HepG2 (cell line): Measurements from ENCODE around the gene HOXC10.

Experiments
- ATF2 ChIP-seq: sonication (generic); formaldehyde crosslinking; IDR thresholded peaks from 2 replicates; pipeline ENCODE4 v1.4.0; 2020; ENCODE audit warnings: missing genetic modification reagents
- ETS1 ChIP-seq: sonication (generic); formaldehyde crosslinking; IDR thresholded peaks from 2 replicates; pipeline ENCODE4 v1.4.0; 2020; ENCODE audit warnings: missing genetic modification reagents
- EZH2 ChIP-seq: conservative IDR thresholded peaks from 2 replicates; pipeline ENCODE4 v1.6.1; 2012; ENCODE audit warnings: mild to moderate bottlenecking, low read depth, low read length, moderate library complexity
- MEIS2 ChIP-seq: sonication (generic); formaldehyde crosslinking; IDR thresholded peaks from 2 replicates; pipeline ENCODE4 v1.9.0; 2021; ENCODE audit warnings: mild to moderate bottlenecking, missing genetic modification reagents
- NR2F2 ChIP-seq: IDR thresholded peaks from 2 replicates; pipeline ENCODE4 v1.6.1; 2012; ENCODE audit warnings: low read depth, inconsistent platforms, borderline replicate concordance
- PHB2 ChIP-seq: fragments of 450-650 bp; IDR thresholded peaks from 2 replicates; pipeline ENCODE4 v1.6.1; 2018; ENCODE audit not compliant: partially characterized antibody
- SUZ12 ChIP-seq: fragments of 150-350 bp; IDR thresholded peaks from 2 replicates; pipeline ENCODE4 v1.6.1; 2014; ENCODE audit warnings: low read depth, low read length
- ZBTB43 ChIP-seq: sonication (generic); formaldehyde crosslinking; conservative IDR thresholded peaks from 2 replicates; pipeline ENCODE4 v1.4.0; 2020; ENCODE audit warnings: missing genetic modification reagents
- ZNF687 ChIP-seq: sonication (generic); formaldehyde crosslinking; IDR thresholded peaks from 2 replicates; pipeline ENCODE4 v1.5.1; 2020; ENCODE audit warnings: mild to moderate bottlenecking, missing genetic modification reagents, moderate library complexity

- no peak for TF ChIP-seq ZBTB43 (CRISPR knock-in tag)
- no peak for TF ChIP-seq NR2F2
- TF ChIP-seq ATF2, result no peak
- TF ChIP-seq MEIS2 (CRISPR knock-in tag), result no peak
- no peak for TF ChIP-seq ETS1 (CRISPR knock-in tag)
- TF ChIP-seq ZNF687 (CRISPR knock-in tag), result no peak
- no peak for TF ChIP-seq PHB2
- no peak; the same call in 1 of the 2 replicates for TF ChIP-seq EZH2
- TF ChIP-seq SUZ12, result no peak
Observed at GRCh38 chr12:54014377-54015017, 29.6 kb downstream of the HOXC10 start.
